Measurements from ENCODE around the gene MRRF.

- TF ChIP-seq CTCF (IDR thresholded peaks at IDR 0.05): no peak
- TF ChIP-seq EZH2 (IDR thresholded peaks at IDR 0.05): peak; percentile 7
Observed at GRCh38 chr9:122264360-122265148, at the start of gene MRRF, which contains the start of gene RBM18.
